Astrocyte (in vitro differentiated cells and primary cell): ENCODE measurements around the gene COG7. TPM values are rescaled to one million over a fixed set of nuclear protein-coding genes. Genes with fewer than 3 reads are reported as not detected.

Experiments
- DNase-seq: peaks from one replicate; pipeline ENCODE4 v3.0.0-alpha.2; 2010; ENCODE audit warnings: low read depth
- FAIRE-seq: peaks from 2 replicates; lab custom pipeline; 2011; peaks lifted over from hg19 to GRCh38; lab: Jason Lieb, UNC
- H2AFZ ChIP-seq: 2 replicates; pipeline ENCODE4 v1.6.0; 2012; ENCODE audit warnings: low read depth, low read length, inconsistent platforms
- H3K27ac ChIP-seq: 2 replicates; pipeline ENCODE4 v1.5.1; 2011; ENCODE audit warnings: low read depth, low read length, inconsistent platforms
- H3K27me3 ChIP-seq: 2 replicates; pipeline ENCODE4 v1.6.0; 2011; ENCODE audit warnings: low read length, inconsistent platforms; ENCODE audit not compliant: insufficient read depth
- H3K36me3 ChIP-seq: 2 replicates; pipeline ENCODE4 v1.5.1; 2011; ENCODE audit warnings: low read length, inconsistent platforms; ENCODE audit not compliant: insufficient read depth
- H3K4me1 ChIP-seq: 2 replicates; pipeline ENCODE4 v1.5.1; 2011; ENCODE audit warnings: low read length, inconsistent platforms; ENCODE audit not compliant: insufficient read depth
- H3K4me2 ChIP-seq: 2 replicates; pipeline ENCODE4 v1.6.0; 2012; ENCODE audit warnings: low read length, inconsistent platforms
- H3K4me3 ChIP-seq: 2 replicates; pipeline ENCODE4 v1.5.1; 2011; ENCODE audit warnings: low read depth, mild to moderate bottlenecking, low read length, inconsistent platforms; ENCODE audit not compliant: insufficient read depth
- H3K79me2 ChIP-seq: 2 replicates; pipeline ENCODE4 v1.6.0; 2012; ENCODE audit warnings: mild to moderate bottlenecking, low read length, inconsistent platforms; ENCODE audit not compliant: insufficient read depth
- H3K9ac ChIP-seq: 2 replicates; pipeline ENCODE4 v1.6.0; 2012; ENCODE audit warnings: mild to moderate bottlenecking, low read length, inconsistent platforms
- H3K9me3 ChIP-seq: 2 replicates; pipeline ENCODE4 v1.5.1; 2012; ENCODE audit warnings: low read depth, mild to moderate bottlenecking, low read length, inconsistent platforms; ENCODE audit not compliant: insufficient read depth
- H4K20me1 ChIP-seq: 2 replicates; pipeline ENCODE4 v1.6.0; 2012; ENCODE audit warnings: low read length, inconsistent platforms; ENCODE audit not compliant: insufficient read depth
- H3K27ac Mint-ChIP-seq: one replicate; pipeline ENCODE4 v1.8.0; 2021; ENCODE audit warnings: mild to moderate bottlenecking, mixed read lengths; ENCODE audit not compliant: unreplicated experiment
- H3K27me3 Mint-ChIP-seq: one replicate; pipeline ENCODE4 v1.8.0; 2021; ENCODE audit warnings: low read depth, mixed read lengths; ENCODE audit not compliant: unreplicated experiment
- H3K36me3 Mint-ChIP-seq: one replicate; pipeline ENCODE4 v1.8.0; 2021; ENCODE audit warnings: low read depth, mixed read lengths; ENCODE audit not compliant: unreplicated experiment
- H3K4me1 Mint-ChIP-seq: one replicate; pipeline ENCODE4 v1.8.0; 2021; ENCODE audit warnings: low read depth, mixed read lengths; ENCODE audit not compliant: unreplicated experiment
- H3K4me3 Mint-ChIP-seq: one replicate; pipeline ENCODE4 v1.8.0; 2021; ENCODE audit warnings: mild to moderate bottlenecking, moderate library complexity, mixed read lengths; ENCODE audit not compliant: unreplicated experiment
- H3K9me3 Mint-ChIP-seq: one replicate; pipeline ENCODE4 v1.8.0; 2021; ENCODE audit warnings: mild to moderate bottlenecking, mixed read lengths; ENCODE audit not compliant: unreplicated experiment
- CTCF ChIP-seq: IDR thresholded peaks from 2 replicates; pipeline ENCODE4 v1.5.1; 2011; ENCODE audit warnings: low read depth, mild to moderate bottlenecking, inconsistent platforms, low read length, moderate library complexity; ENCODE audit not compliant: insufficient read depth
- EZH2 ChIP-seq: IDR thresholded peaks from 2 replicates; pipeline ENCODE4 v1.6.1; 2012; ENCODE audit warnings: mild to moderate bottlenecking, low read length, inconsistent platforms; ENCODE audit not compliant: insufficient read depth
- total RNA-seq: library from RNA; stranded (reverse); gene quantifications from 2 replicates; pipeline ENCODE4 v1.2.1, GENCODE V29; 2021

COG7 gene
- total RNA-seq, 1 donor from 2014 or later = 19.8 TPM

- no peaks in the 10 kb centered on the region for H3K27me3 ChIP-seq
- no peaks in the 10 kb centered on the region for H3K9me3 ChIP-seq
- no peak for FAIRE-seq
- Mint-ChIP-seq H3K36me3 (no peaks in the 10 kb centered on the region), H3K4me3 (no peak overlapping the region), H3K4me1 (no peaks in the 10 kb centered on the region), H3K9me3 (peaks cover 9% of the 10 kb centered on the region), H3K27ac (no peak overlapping the region), H3K27me3 (peaks cover 34% of the 10 kb centered on the region)
- H3K27ac ChIP-seq = no peak overlapping the region
- no peaks in the 10 kb centered on the region for H3K36me3 ChIP-seq
- no peak overlapping the region for H2AFZ ChIP-seq
- H3K4me1 ChIP-seq = no peaks in the 10 kb centered on the region
- TF ChIP-seq CTCF = no peak
- TF ChIP-seq EZH2 = no peak
- H4K20me1 ChIP-seq = no peaks in the 10 kb centered on the region
- no peaks in the 10 kb centered on the region for H3K79me2 ChIP-seq
- H3K9ac ChIP-seq = no peak overlapping the region
- DNase-seq = no peak
- no peak overlapping the region for H3K4me2 ChIP-seq
- no peak overlapping the region for H3K4me3 ChIP-seq
Observed at GRCh38 chr16:23355106-23355670, 97.8 kb downstream of the COG7 start.

GRCh38 chr16:23354246-23354645, 98.7 kb downstream of the COG7 start:
- Mint-ChIP-seq H3K4me3 (no peak overlapping the region), H3K36me3 (no peaks in the 10 kb centered on the region), H3K27me3 (peaks cover 38% of the 10 kb centered on the region), H3K9me3 (peaks cover 9% of the 10 kb centered on the region), H3K4me1 (no peaks in the 10 kb centered on the region), H3K27ac (no peak overlapping the region)
- Histone ChIP-seq H3K4me3 (no peak overlapping the region), H3K4me1 (no peaks in the 10 kb centered on the region), H2AFZ (no peak overlapping the region), H4K20me1 (no peaks in the 10 kb centered on the region), H3K36me3 (no peaks in the 10 kb centered on the region), H3K27me3 (no peaks in the 10 kb centered on the region), H3K79me2 (no peaks in the 10 kb centered on the region), H3K27ac (no peak overlapping the region), H3K9me3 (no peaks in the 10 kb centered on the region), H3K4me2 (no peak overlapping the region), H3K9ac (no peak overlapping the region)
- TF ChIP-seq CTCF (no peak), EZH2 (no peak)
- no peak for FAIRE-seq
- DNase-seq = no peak

- no peaks in the 10 kb centered on the region for H3K9me3 ChIP-seq
- FAIRE-seq (no peak), DNase-seq (no peak)
- Mint-ChIP-seq H3K27me3 (peaks cover 40% of the 10 kb centered on the region), H3K4me3 (no peak overlapping the region), H3K9me3 (peaks cover 9% of the 10 kb centered on the region), H3K27ac (no peak overlapping the region), H3K36me3 (no peaks in the 10 kb centered on the region), H3K4me1 (no peaks in the 10 kb centered on the region)
- no peak overlapping the region for H3K9ac ChIP-seq
- no peaks in the 10 kb centered on the region for H3K27me3 ChIP-seq
- H3K4me1 ChIP-seq = no peaks in the 10 kb centered on the region
- H2AFZ ChIP-seq = no peak overlapping the region
- no peak overlapping the region for H3K27ac ChIP-seq
- H3K36me3 ChIP-seq = no peaks in the 10 kb centered on the region
- H3K79me2 ChIP-seq = no peaks in the 10 kb centered on the region
- H4K20me1 ChIP-seq = no peaks in the 10 kb centered on the region
- TF ChIP-seq EZH2 (no peak), CTCF (no peak)
- no peak overlapping the region for H3K4me2 ChIP-seq
- H3K4me3 ChIP-seq = no peak overlapping the region
Observed at GRCh38 chr16:23353440-23353839, 99.5 kb downstream of the COG7 start.
